Chondrocyte (in vitro differentiated cells): ENCODE results near the gene AAGAB. TPM values are rescaled to one million over a fixed set of nuclear protein-coding genes. Genes with fewer than 3 reads are reported as not detected.

ENCODE experiments used
- DNase-seq: peaks from one replicate; pipeline ENCODE4 v3.0.0; 2021; ENCODE audit warnings: mixed read lengths, low spot score
- H3K27ac Mint-ChIP-seq: one replicate; pipeline ENCODE4 v1.8.0; 2021; ENCODE audit warnings: mild to moderate bottlenecking, moderate library complexity, mixed read lengths; ENCODE audit not compliant: unreplicated experiment
- H3K27me3 Mint-ChIP-seq: 2 replicates; pipeline ENCODE4 v1.8.0; 2021; ENCODE audit warnings: low read depth, mixed read lengths
- H3K36me3 Mint-ChIP-seq: 2 replicates; pipeline ENCODE4 v1.8.0; 2021; ENCODE audit warnings: low read depth, mixed read lengths
- H3K4me1 Mint-ChIP-seq: 2 replicates; pipeline ENCODE4 v1.8.0; 2021; ENCODE audit warnings: low read depth, mild to moderate bottlenecking, mixed read lengths
- H3K4me3 Mint-ChIP-seq: one replicate; pipeline ENCODE4 v1.8.0; 2021; ENCODE audit warnings: mild to moderate bottlenecking, moderate library complexity, mixed read lengths; ENCODE audit not compliant: unreplicated experiment
- H3K9me3 Mint-ChIP-seq: 2 replicates; pipeline ENCODE4 v1.8.0; 2021; ENCODE audit warnings: low read depth, mixed read lengths
- total RNA-seq: library from RNA; stranded (reverse); gene quantifications from 3 replicates; pipeline ENCODE4 v1.2.1, GENCODE V29; 2021
- TF ChIP-seq, protein P1 (sequence below): fragments of 200-600 bp; sonication (generic); IDR thresholded peaks from 2 replicates; pipeline ENCODE4 v1.5.0; 2021; ENCODE audit warnings: antibody characterized with exemption, mild to moderate bottlenecking, moderate library complexity

AAGAB gene
- total RNA-seq, 1 donor from 2014 or later: 32.0 TPM

DNA sequence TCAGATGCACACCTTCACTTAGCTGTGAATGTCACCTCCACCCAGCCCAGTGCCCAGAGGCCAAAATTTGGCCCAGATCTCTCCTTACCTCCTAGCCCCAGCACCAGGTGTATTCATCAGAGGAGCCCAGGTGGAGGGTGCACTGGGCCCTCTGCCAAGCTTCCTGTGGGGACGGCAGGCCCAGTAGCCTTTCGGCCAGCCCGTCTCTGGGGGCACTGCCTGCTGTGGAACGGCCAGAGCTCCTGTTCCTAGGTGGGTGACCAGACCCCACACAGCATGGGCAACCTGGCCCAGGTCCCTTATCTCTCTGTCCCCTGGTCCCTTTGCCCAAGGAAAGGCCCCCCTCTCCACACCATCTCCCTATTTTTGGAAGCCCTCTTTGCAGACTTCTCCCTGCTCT, 67.8 kb downstream of the AAGAB start:
- no peaks in the 10 kb centered on the region for H3K27me3 Mint-ChIP-seq
- peaks cover 16% of the 10 kb centered on the region for H3K4me1 Mint-ChIP-seq
- H3K36me3 Mint-ChIP-seq: peaks cover 37% of the 10 kb centered on the region
- H3K27ac Mint-ChIP-seq: no peak overlapping the region
- no peak overlapping the region for H3K4me3 Mint-ChIP-seq
- TF ChIP-seq, protein P1, sequence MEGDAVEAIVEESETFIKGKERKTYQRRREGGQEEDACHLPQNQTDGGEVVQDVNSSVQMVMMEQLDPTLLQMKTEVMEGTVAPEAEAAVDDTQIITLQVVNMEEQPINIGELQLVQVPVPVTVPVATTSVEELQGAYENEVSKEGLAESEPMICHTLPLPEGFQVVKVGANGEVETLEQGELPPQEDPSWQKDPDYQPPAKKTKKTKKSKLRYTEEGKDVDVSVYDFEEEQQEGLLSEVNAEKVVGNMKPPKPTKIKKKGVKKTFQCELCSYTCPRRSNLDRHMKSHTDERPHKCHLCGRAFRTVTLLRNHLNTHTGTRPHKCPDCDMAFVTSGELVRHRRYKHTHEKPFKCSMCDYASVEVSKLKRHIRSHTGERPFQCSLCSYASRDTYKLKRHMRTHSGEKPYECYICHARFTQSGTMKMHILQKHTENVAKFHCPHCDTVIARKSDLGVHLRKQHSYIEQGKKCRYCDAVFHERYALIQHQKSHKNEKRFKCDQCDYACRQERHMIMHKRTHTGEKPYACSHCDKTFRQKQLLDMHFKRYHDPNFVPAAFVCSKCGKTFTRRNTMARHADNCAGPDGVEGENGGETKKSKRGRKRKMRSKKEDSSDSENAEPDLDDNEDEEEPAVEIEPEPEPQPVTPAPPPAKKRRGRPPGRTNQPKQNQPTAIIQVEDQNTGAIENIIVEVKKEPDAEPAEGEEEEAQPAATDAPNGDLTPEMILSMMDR: no peak
- no peaks in the 10 kb centered on the region for H3K9me3 Mint-ChIP-seq
- no peak for DNase-seq

DNA sequence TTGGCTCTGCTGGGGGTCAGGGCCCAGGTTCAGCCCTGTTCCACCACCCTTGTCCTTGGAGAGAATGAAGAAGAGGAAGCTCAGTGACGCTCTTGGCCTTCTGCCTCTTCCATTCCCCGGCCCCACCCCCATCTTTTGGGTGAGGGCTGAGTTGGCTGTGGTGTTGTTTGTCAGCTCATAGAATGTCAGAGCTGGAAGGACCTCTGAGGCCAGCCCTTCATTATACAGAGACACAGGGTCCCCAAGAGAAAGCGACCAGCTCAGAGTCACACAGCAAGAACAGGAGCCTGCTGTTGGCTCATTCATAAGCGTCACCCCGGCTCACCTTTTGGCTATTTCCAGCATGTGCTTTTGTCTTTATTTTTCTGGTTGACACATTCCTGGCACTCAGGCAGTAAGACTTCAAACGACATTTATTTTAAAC, 68.2 kb downstream of the AAGAB start:
- H3K4me3 Mint-ChIP-seq: no peak overlapping the region
- H3K9me3 Mint-ChIP-seq: no peaks in the 10 kb centered on the region
- TF ChIP-seq, protein P1: no peak
- H3K27ac Mint-ChIP-seq: no peak overlapping the region
- DNase-seq: no peak
- H3K36me3 Mint-ChIP-seq: peaks cover 37% of the 10 kb centered on the region
- H3K27me3 Mint-ChIP-seq: no peaks in the 10 kb centered on the region
- peaks cover 16% of the 10 kb centered on the region for H3K4me1 Mint-ChIP-seq

DNA sequence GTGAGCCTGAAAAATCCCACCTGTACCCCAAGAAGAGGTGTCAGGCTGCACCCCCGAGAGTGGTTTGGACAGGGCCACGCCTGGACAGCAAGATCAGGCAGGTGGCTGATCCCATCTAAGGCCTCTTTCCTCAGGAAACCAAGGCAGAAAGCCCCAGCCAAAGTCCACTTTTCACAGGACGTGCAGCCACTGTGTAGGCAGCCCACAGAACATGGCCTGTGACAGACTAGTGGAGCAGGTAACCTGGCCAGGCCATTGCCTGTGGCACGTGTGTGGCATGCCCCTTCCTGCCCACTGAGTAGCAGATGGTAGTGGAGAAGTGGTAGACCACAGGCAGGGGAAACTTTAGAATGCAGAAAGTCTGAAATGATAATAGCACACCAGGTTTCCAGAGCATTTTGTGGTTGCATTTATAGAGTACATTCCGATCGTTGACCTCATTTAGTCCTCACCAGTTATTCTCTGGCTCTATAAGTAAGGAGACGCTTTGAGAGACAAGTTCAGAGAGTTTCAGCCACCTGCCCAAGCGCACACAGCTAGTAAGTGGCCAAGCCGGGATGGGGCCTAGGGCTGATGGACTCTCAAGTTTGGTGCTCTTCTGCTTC, 68.7 kb downstream of the AAGAB start:
- peaks cover 16% of the 10 kb centered on the region for H3K4me1 Mint-ChIP-seq
- H3K27ac Mint-ChIP-seq: no peak overlapping the region
- H3K27me3 Mint-ChIP-seq: no peaks in the 10 kb centered on the region
- H3K36me3 Mint-ChIP-seq: peaks cover 33% of the 10 kb centered on the region
- no peak overlapping the region for H3K4me3 Mint-ChIP-seq
- no peak for DNase-seq
- H3K9me3 Mint-ChIP-seq: no peaks in the 10 kb centered on the region
- TF ChIP-seq, protein P1: no peak

DNA sequence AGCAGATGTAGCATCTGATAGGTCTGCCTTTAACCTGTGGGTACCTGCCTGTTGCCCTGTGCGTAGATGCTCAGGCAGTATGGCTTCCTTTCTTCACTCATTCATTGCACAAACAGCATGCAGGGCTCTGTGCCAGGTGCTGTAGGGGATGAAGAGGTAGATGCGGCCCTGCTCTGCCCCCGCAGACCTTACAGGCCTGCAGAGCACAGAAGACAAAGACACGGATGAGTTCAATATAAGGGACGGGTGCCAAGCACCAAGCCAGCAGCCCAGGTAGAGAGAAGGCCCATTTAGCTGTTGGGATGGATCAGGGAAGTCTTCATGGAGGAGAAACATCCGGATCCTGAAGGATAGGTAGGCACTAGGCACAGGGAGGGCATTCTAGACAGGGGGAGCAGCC, 69.4 kb downstream of the AAGAB start:
- peaks cover 16% of the 10 kb centered on the region for H3K4me1 Mint-ChIP-seq
- H3K36me3 Mint-ChIP-seq: peaks cover 34% of the 10 kb centered on the region
- no peaks in the 10 kb centered on the region for H3K27me3 Mint-ChIP-seq
- no peaks in the 10 kb centered on the region for H3K9me3 Mint-ChIP-seq
- H3K4me3 Mint-ChIP-seq: no peak overlapping the region
- no peak overlapping the region for H3K27ac Mint-ChIP-seq
- TF ChIP-seq, protein P1: no peak
- DNase-seq: no peak

DNA sequence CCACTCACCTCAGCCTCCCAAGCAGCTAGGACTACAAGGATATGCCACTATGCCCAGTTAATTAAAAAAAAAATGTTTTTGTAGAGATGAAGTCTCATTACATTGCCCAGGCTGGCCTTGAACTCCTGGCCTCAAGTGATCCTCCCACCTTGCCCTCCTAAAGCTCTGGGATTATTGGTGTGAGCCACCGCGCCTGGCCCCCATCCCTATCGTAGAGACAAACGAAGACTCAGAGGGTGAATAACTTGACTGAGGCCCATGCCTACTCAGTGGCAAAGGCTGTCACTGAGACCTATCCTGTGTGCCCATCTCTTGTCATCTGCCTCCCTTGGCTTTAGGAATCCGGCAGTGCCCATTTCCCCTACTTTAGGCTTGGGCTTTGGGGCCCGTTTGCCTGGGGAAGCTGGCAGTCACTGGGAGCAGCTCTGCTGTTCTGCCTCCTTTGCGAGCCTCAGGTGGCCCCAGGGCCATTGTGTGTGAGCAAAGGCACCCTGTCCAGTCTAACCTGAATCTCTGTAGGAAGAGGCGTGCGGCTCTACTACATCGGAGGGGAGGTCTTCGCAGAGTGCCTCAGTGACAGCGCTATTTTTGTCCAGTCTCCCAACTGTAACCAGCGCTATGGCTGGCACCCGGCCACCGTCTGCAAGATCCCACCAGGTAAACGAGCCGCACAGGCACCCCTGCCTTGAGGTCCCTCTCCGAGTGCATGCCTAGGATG, 70.1 kb downstream of the AAGAB start:
- Mint-ChIP-seq H3K27me3 (no peaks in the 10 kb centered on the region), H3K36me3 (peaks cover 35% of the 10 kb centered on the region), H3K4me3 (no peak overlapping the region), H3K9me3 (no peaks in the 10 kb centered on the region), H3K27ac (no peak overlapping the region), H3K4me1 (peaks cover 16% of the 10 kb centered on the region)
- TF ChIP-seq, protein P1: no peak
- DNase-seq: peak; percentile 49
